HCT116 (cell line): Measurements from ENCODE around the gene FAM98B. TPM values are rescaled to one million over a fixed set of nuclear protein-coding genes. Genes with fewer than 3 reads are reported as not detected.

Experiments
- ATAC-seq: fragments of 200-7000 bp; cut with Tn5 transposase; 2 replicates; pipeline ENCODE4 v1.9.1; 2020; ENCODE audit warnings: mild to moderate bottlenecking, moderate library complexity
- BruUV-seq: library from RNA; stranded (reverse); fragments of 400-500 nt; replicated peaks from 2 replicates; lab custom pipeline; 2021; lab: Mats Ljungman, UMichigan
- CTCF ChIA-PET: fragments of 300-600 bp; sonication (Branson Sonifier 250); formaldehyde crosslinking; loops from one replicate; lab custom pipeline; 2021; ENCODE audit warnings: antibody characterized with exemption; lab: Charles Lee
- POLR2A ChIA-PET: fragments of 300-600, 350-600 bp; sonication (Branson Sonifier 250); formaldehyde crosslinking; loops from one replicate; lab custom pipeline; 2021; ENCODE audit warnings: antibody characterized with exemption; lab: Charles Lee
- RAD21 ChIA-PET, 2 experiments: fragments of 300-600 bp; sonication (Branson Sonifier 250); formaldehyde crosslinking; loops; one replicate each; lab custom pipeline; 2023; ENCODE audit warnings: low total read pairs in 2 of 2; ENCODE audit not compliant: uncharacterized antibody in 2 of 2, unreplicated experiment in 2 of 2, low non-redundant PET in 1 of 2; lab: Charles Lee
- DNase-seq: peaks from one replicate; pipeline ENCODE4 v3.0.0-alpha.2; 2010; ENCODE audit warnings: low read depth, low spot score
- H2AFZ ChIP-seq: fragments of 200-600 bp; shearing (Covaris generic), sonication (generic); 2 replicates; pipeline ENCODE4 v1.6.1; 2017; ENCODE audit warnings: low read depth, mixed run types, mixed read lengths, antibody characterized with exemption, low read length; ENCODE audit not compliant: poor library complexity, severe bottlenecking
- H3K27ac ChIP-seq: 2 replicates; pipeline ENCODE4 v1.5.1; 2012; ENCODE audit warnings: low read depth, low read length
- H3K27me3 ChIP-seq: fragments of 200-600 bp; sonication (generic); 2 replicates; pipeline ENCODE4 v1.6.1; 2016; ENCODE audit warnings: mixed run types, low read length, mixed read lengths; ENCODE audit not compliant: insufficient read depth
- H3K36me3 ChIP-seq, 2 experiments: fragments of 200-500 bp in 1 of 2; fragments of 200-600 bp in 1 of 2; sonication (Bioruptor generic) in 1 of 2; sonication (generic) in 1 of 2; 2 replicates each; pipeline versions ENCODE4 v1.5.1 to v1.6.1; 2014 to 2016; ENCODE audit warnings: low read length in 2 of 2, inconsistent platforms in 1 of 2, mixed read lengths in 1 of 2, mixed run types in 1 of 2; ENCODE audit not compliant: insufficient read depth in 2 of 2, control insufficient read depth in 1 of 2
- H3K4me1 ChIP-seq, 2 experiments: fragments of 200-600 bp in 1 of 2; sonication (generic) in 1 of 2; 2 replicates each; pipeline versions ENCODE4 v1.5.1 to v1.6.1; 2012 to 2017; ENCODE audit warnings: low read length in 2 of 2, inconsistent platforms in 1 of 2, mild to moderate bottlenecking in 1 of 2, mixed read lengths in 1 of 2, mixed run types in 1 of 2, moderate library complexity in 1 of 2; ENCODE audit not compliant: insufficient read depth in 2 of 2, control insufficient read depth in 1 of 2
- H3K4me2 ChIP-seq: fragments of 200-600 bp; sonication (generic); 2 replicates; pipeline ENCODE4 v1.6.1; 2017; ENCODE audit warnings: mixed run types, low read length, mixed read lengths
- H3K4me3 ChIP-seq, 2 experiments: fragments of 200-600 bp in 1 of 2; sonication (generic) in 1 of 2; replicated peaks in 1 of 2; 2 replicates each; pipeline ENCODE4 v1.5.1; 2011 to 2016; ENCODE audit warnings: low read length in 2 of 2, control low read depth in 1 of 2, low read depth in 1 of 2, mild to moderate bottlenecking in 1 of 2, mixed read lengths in 1 of 2, mixed run types in 1 of 2
- H3K79me2 ChIP-seq: fragments of 200-600 bp; sonication (generic); 2 replicates; pipeline ENCODE4 v1.6.1; 2017; ENCODE audit warnings: mild to moderate bottlenecking, mixed run types, low read length, moderate library complexity, mixed read lengths; ENCODE audit not compliant: insufficient read depth
- H3K9ac ChIP-seq: fragments of 200-600 bp; sonication (generic); 2 replicates; pipeline ENCODE4 v1.6.1; 2016; ENCODE audit warnings: low read length, mixed read lengths
- H3K9me2 ChIP-seq: fragments of 200-600 bp; sonication (generic), shearing (Covaris generic); 2 replicates; pipeline ENCODE4 v1.6.1; 2017; ENCODE audit warnings: mixed run types, mild to moderate bottlenecking, moderate library complexity; ENCODE audit not compliant: insufficient read depth
- H3K9me3 ChIP-seq, 2 experiments: fragments of 200-500 bp in 1 of 2; fragments of 200-600 bp in 1 of 2; sonication (Bioruptor generic) in 1 of 2; sonication (generic) in 1 of 2; 2 replicates each; pipeline ENCODE4 v1.6.1; 2014 to 2017; ENCODE audit warnings: low read length in 2 of 2, mixed read lengths in 2 of 2, inconsistent platforms in 1 of 2, low read depth in 1 of 2, mild to moderate bottlenecking in 1 of 2, mixed run types in 1 of 2, moderate library complexity in 1 of 2; ENCODE audit not compliant: control insufficient read depth in 1 of 2, insufficient read depth in 1 of 2
- H4K20me1 ChIP-seq: fragments of 200-600 bp; sonication (generic), shearing (Covaris generic); 2 replicates; pipeline ENCODE4 v1.6.1; 2017; ENCODE audit warnings: mixed run types, mild to moderate bottlenecking, moderate library complexity; ENCODE audit not compliant: insufficient read depth
- ATF3 ChIP-seq: IDR thresholded peaks from 2 replicates; pipeline ENCODE4 v1.6.1; 2012
- EGR1 ChIP-seq: IDR thresholded peaks from 2 replicates; pipeline ENCODE4 v1.6.1; 2012; ENCODE audit warnings: low read depth
- ELF1 ChIP-seq: IDR thresholded peaks from 2 replicates; pipeline ENCODE4 v1.6.1; 2012; ENCODE audit warnings: low read depth, borderline replicate concordance
- FOSL1 ChIP-seq: IDR thresholded peaks from 2 replicates; pipeline ENCODE4 v1.6.1; 2012; ENCODE audit warnings: low read depth
- JUND ChIP-seq: IDR thresholded peaks from 2 replicates; pipeline ENCODE4 v1.6.1; 2012
- POLR2A ChIP-seq: IDR thresholded peaks from 2 replicates; pipeline ENCODE4 v1.7.0; 2011; ENCODE audit warnings: borderline replicate concordance; ENCODE audit not compliant: insufficient read depth, insufficient read length; ENCODE audit errors: extremely low read depth
- SRF ChIP-seq: IDR thresholded peaks from 2 replicates; pipeline ENCODE4 v1.6.1; 2012; ENCODE audit warnings: low read depth
- TCF7L2 ChIP-seq: IDR thresholded peaks from 2 replicates; pipeline ENCODE4 v1.7.0; 2011; ENCODE audit warnings: borderline replicate concordance, inconsistent platforms; ENCODE audit not compliant: insufficient read depth, insufficient read length; ENCODE audit errors: extremely low read depth
- intact Hi-C: fragments of 100-400 bp; cut with micrococcal nuclease; formaldehyde crosslinking; loops from 2 replicates; pipeline ENCODE4 v1.10.0; 2022
- total RNA-seq: library from RNA; stranded (reverse); gene quantifications from one replicate; pipeline ENCODE4 v1.2.1, GENCODE V29; 2021; ENCODE audit not compliant: unreplicated experiment
- TF ChIP-seq, protein P1 (sequence below), 3 experiments: fragments of 200-600 bp in 1 of 3; sonication (generic) in 1 of 3; IDR thresholded peaks in 2 of 3; conservative IDR thresholded peaks in 1 of 3; 2 replicates each; pipeline ENCODE4 v1.5.1; 2012 to 2017; ENCODE audit warnings: low read depth in 2 of 3, low read length in 2 of 3, antibody characterized with exemption in 1 of 3, borderline replicate concordance in 1 of 3, control low read depth in 1 of 3, mild to moderate bottlenecking in 1 of 3, mixed read lengths in 1 of 3, mixed run types in 1 of 3, moderate library complexity in 1 of 3; ENCODE audit not compliant: insufficient read depth in 1 of 3

The FAM98B gene
- total RNA-seq, 1 experiment from 2014 or later: 44.3 TPM

DNA sequence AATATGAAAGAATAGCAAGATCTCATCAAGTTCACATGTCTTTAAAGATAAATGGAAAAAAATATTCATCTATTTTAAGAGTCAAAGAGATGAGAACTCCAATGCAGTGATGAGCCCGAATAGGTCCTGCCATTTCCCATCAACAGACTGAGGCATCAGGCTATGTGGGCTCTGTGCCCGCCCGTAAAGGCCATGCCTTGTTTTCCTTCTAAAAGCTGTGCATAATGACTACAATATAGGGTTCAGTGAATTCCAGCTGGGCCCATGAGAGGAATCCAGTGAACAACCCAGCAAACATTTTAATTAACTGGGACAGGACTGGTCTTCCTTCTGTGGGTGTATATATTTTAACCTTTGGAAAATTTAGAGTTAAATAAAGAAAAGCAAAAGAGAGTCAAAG lies 66.1 kb downstream of the FAM98B start:
- no TSS peak for BruUV-seq
- Histone ChIP-seq H3K27ac (no peak overlapping the region), H3K27me3 (no peaks in the 10 kb centered on the region), H3K4me3 (no peak overlapping the region), H4K20me1 (no peaks in the 10 kb centered on the region), H3K9me3 (no peaks in the 10 kb centered on the region), H3K4me2 (no peak overlapping the region), H3K36me3 (no peaks in the 10 kb centered on the region), H3K9ac (no peak overlapping the region), H2AFZ (no peak overlapping the region), H3K4me1 (no peaks in the 10 kb centered on the region), H3K79me2 (no peaks in the 10 kb centered on the region), H3K9me2 (no peaks in the 10 kb centered on the region)
- ChIA-PET CTCF (no interaction called here), POLR2A (no interaction called here), RAD21 (no interaction called here)
- no peak for DNase-seq
- ATAC-seq: no peak
- intact Hi-C loops: no loop called here
- TF ChIP-seq EGR1: no peak
- no peak for TF ChIP-seq POLR2A
- no peak for TF ChIP-seq FOSL1
- TF ChIP-seq ELF1: no peak
- TF ChIP-seq, protein P1, sequence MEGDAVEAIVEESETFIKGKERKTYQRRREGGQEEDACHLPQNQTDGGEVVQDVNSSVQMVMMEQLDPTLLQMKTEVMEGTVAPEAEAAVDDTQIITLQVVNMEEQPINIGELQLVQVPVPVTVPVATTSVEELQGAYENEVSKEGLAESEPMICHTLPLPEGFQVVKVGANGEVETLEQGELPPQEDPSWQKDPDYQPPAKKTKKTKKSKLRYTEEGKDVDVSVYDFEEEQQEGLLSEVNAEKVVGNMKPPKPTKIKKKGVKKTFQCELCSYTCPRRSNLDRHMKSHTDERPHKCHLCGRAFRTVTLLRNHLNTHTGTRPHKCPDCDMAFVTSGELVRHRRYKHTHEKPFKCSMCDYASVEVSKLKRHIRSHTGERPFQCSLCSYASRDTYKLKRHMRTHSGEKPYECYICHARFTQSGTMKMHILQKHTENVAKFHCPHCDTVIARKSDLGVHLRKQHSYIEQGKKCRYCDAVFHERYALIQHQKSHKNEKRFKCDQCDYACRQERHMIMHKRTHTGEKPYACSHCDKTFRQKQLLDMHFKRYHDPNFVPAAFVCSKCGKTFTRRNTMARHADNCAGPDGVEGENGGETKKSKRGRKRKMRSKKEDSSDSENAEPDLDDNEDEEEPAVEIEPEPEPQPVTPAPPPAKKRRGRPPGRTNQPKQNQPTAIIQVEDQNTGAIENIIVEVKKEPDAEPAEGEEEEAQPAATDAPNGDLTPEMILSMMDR (IDR thresholded peaks at IDR 0.05 in 2 of 3, conservative IDR thresholded peaks at IDR 0.05 in 1 of 3; ENCODE audit: borderline replicate concordance in 1 of 3, insufficient read depth in 1 of 3, low read depth in 2 of 3, low read length in 2 of 3): no peak
- no peak for TF ChIP-seq JUND
- TF ChIP-seq TCF7L2: no peak
- no peak for TF ChIP-seq ATF3

- Histone ChIP-seq H4K20me1 (no peaks in the 10 kb centered on the region), H3K27ac (no peak overlapping the region), H3K4me2 (no peak overlapping the region), H3K9me3 (no peaks in the 10 kb centered on the region), H3K79me2 (no peaks in the 10 kb centered on the region), H3K9ac (no peak overlapping the region), H3K9me2 (no peaks in the 10 kb centered on the region), H3K27me3 (no peaks in the 10 kb centered on the region), H3K36me3 (no peaks in the 10 kb centered on the region), H3K4me3 (no peak overlapping the region), H3K4me1 (no peaks in the 10 kb centered on the region), H2AFZ (no peak overlapping the region)
- TF ChIP-seq POLR2A (no peak), ATF3 (no peak), SRF (no peak)
- intact Hi-C loops: no loop called here
- no peak for ATAC-seq
- BruUV-seq: no TSS peak
- RAD21 ChIA-PET: no interaction called here
- no peak for DNase-seq
- POLR2A ChIA-PET: no interaction called here
- CTCF ChIA-PET: interaction anchor here (1.6 kb wide), 1 partner anchor 43 kb away, joined by 3 read pairs; the partner anchor contains the start of gene RASGRP1
Measured at GRCh38 chr15:38521316-38521715, 67.4 kb downstream of the FAM98B start.
